ENCODE measurements around the gene LZIC. TPM values are rescaled to one million over a fixed set of nuclear protein-coding genes. Genes with fewer than 3 reads are reported as not detected.

LZIC gene
- total and polyA plus RNA-seq, 9 of the 15 experiments (the other 6 are each of a cell fraction or from before 2014, with no cell fraction given) = 32.9 to 109 (median 61.7) TPM

DNA sequence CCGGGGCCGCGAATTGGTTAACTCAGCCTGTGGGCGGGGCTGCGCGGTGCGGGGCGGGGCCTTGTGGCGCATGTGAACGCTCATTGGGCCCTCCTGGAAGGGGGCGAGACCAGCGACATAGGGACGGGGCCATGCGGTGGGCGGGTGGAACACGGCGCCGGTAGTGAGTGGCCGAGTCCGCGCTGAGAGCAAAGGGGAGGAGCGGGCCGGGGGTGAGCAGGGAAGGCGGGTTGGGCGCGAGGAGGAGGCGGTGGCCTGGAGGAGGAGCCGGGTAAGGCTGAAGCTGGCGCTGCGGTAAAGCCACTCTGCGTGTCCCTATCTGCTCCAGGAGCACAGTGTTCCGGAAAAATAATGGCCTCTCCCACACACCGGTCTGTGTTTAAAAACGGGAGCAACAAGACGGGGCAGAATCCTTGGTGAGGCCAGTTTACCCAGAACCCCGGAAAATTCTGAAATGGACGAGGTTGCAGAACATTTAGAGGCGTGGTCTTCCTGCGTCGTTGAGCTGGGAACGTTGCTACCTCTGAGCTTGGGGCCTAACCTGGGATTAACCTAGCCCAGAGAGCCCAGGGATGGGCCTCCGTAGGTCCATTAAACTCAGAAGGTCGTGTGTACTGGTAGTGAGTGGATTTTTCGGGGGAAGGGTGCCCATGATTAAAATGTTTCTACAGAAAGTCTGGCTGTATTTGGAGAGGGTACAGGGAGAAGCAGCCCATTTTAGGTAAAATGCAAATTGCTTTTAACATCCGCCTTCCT lies 32.6 kb downstream of the LZIC start (continued):
- TF ChIP-seq, protein P1, sequence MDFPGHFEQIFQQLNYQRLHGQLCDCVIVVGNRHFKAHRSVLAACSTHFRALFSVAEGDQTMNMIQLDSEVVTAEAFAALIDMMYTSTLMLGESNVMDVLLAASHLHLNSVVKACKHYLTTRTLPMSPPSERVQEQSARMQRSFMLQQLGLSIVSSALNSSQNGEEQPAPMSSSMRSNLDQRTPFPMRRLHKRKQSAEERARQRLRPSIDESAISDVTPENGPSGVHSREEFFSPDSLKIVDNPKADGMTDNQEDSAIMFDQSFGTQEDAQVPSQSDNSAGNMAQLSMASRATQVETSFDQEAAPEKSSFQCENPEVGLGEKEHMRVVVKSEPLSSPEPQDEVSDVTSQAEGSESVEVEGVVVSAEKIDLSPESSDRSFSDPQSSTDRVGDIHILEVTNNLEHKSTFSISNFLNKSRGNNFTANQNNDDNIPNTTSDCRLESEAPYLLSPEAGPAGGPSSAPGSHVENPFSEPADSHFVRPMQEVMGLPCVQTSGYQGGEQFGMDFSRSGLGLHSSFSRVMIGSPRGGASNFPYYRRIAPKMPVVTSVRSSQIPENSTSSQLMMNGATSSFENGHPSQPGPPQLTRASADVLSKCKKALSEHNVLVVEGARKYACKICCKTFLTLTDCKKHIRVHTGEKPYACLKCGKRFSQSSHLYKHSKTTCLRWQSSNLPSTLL (IDR thresholded peaks at IDR 0.05) = no peak
- TF ChIP-seq MLLT1 (IDR thresholded peaks at IDR 0.05) (peak in 1 of 2 experiments; percentile 65; a peak in 2 of 4 replicates), GTF2F1 (IDR thresholded peaks at IDR 0.05; ENCODE audit: low read depth, low read length) (peak; percentile 40; the same call in 1 of the 2 replicates), RCOR1 (IDR thresholded peaks at IDR 0.05; ENCODE audit: borderline replicate concordance in 1 of 2, low read depth in 2 of 2, low read length in 2 of 2) (no peak), ZNF507 (tag; conservative IDR thresholded peaks at IDR 0.05) (no peak), ZNF445 (CRISPR knock-in tag; IDR thresholded peaks at IDR 0.05; ENCODE audit: low read depth) (0 out of 2 replicates have a peak, but pooled peaks have one; percentile 43), GTF3C2 (IDR thresholded peaks at IDR 0.05; ENCODE audit: borderline replicate concordance, extremely low read depth, insufficient read length) (no peak), POLR2H (tag; IDR thresholded peaks at IDR 0.05; ENCODE audit: low read depth) (peak; percentile 92), PRMT5 (CRISPR knock-in tag; IDR thresholded peaks at IDR 0.05) (no peak), TAF9B (IDR thresholded peaks at IDR 0.05; ENCODE audit: partially characterized antibody) (no peak), ZBTB9 (CRISPR knock-in tag; IDR thresholded peaks at IDR 0.05) (0 out of 2 replicates have a peak, but pooled peaks have one; percentile 44)
- TF ChIP-seq, protein P2, sequence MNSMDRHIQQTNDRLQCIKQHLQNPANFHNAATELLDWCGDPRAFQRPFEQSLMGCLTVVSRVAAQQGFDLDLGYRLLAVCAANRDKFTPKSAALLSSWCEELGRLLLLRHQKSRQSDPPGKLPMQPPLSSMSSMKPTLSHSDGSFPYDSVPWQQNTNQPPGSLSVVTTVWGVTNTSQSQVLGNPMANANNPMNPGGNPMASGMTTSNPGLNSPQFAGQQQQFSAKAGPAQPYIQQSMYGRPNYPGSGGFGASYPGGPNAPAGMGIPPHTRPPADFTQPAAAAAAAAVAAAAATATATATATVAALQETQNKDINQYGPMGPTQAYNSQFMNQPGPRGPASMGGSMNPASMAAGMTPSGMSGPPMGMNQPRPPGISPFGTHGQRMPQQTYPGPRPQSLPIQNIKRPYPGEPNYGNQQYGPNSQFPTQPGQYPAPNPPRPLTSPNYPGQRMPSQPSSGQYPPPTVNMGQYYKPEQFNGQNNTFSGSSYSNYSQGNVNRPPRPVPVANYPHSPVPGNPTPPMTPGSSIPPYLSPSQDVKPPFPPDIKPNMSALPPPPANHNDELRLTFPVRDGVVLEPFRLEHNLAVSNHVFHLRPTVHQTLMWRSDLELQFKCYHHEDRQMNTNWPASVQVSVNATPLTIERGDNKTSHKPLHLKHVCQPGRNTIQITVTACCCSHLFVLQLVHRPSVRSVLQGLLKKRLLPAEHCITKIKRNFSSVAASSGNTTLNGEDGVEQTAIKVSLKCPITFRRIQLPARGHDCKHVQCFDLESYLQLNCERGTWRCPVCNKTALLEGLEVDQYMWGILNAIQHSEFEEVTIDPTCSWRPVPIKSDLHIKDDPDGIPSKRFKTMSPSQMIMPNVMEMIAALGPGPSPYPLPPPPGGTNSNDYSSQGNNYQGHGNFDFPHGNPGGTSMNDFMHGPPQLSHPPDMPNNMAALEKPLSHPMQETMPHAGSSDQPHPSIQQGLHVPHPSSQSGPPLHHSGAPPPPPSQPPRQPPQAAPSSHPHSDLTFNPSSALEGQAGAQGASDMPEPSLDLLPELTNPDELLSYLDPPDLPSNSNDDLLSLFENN (IDR thresholded peaks at IDR 0.05; ENCODE audit: low read depth in 2 of 2, low read length in 2 of 2) = 0 out of 4 replicates have a peak, but pooled peaks of 1 of the 2 experiments have one; percentile 31

Measured in K562 (cell line).